Measurements from ENCODE around the gene SPATA31C2. TPM values are rescaled to one million over a fixed set of nuclear protein-coding genes. Genes with fewer than 3 reads are reported as not detected.

The SPATA31C2 gene
- total and polyA plus RNA-seq, 2 of the 4 experiments (the other 2 are of a cell fraction) = 0.02 TPM; not detected in 1

GRCh38 chr9:88108779-88109178 is 29.5 kb downstream of the SPATA31C2 start:
- ATAC-seq (ENCODE audit: low read depth) (no peak), DNase-seq (no peak)
- Histone ChIP-seq H3K4me2 (ENCODE audit: low read depth, low read length) (no peak overlapping the region), H2AK9ac (replicated peaks; ENCODE audit: low read depth, low read length, poor library complexity) (no peak overlapping the region), H2BK5ac (ENCODE audit: low read depth, low read length, poor library complexity, severe bottlenecking) (no peak overlapping the region), H3K4me1 (ENCODE audit: control insufficient read depth, insufficient read depth, low read length) (no peaks in the 10 kb centered on the region), H4K20me1 (ENCODE audit: insufficient read depth, low read length) (no peaks in the 10 kb centered on the region), H2BK20ac (ENCODE audit: low read depth, low read length) (no peak overlapping the region), H3K18ac (ENCODE audit: low read depth, low read length) (no peak overlapping the region), H2AFZ (replicated peaks; ENCODE audit: low read length, poor library complexity) (no peak overlapping the region), H3K14ac (replicated peaks; ENCODE audit: low read depth, low read length) (no peak overlapping the region), H3K9ac (ENCODE audit: low read depth, low read length) (no peak overlapping the region), H3K9me1 (ENCODE audit: insufficient read depth, low read length) (no peaks in the 10 kb centered on the region), H3K56ac (ENCODE audit: extremely low read depth, insufficient read depth, low read length) (no peak overlapping the region), H3K27ac (ENCODE audit: insufficient read depth, low read length) (no peak overlapping the region), H3K27me3 (ENCODE audit: control insufficient read depth, insufficient read depth, low read length) (peaks cover 3% of the 10 kb centered on the region; the same call in 1 of the 2 replicates), H3K4me3 (ENCODE audit: insufficient read depth, low read depth, low read length) (no peak overlapping the region), H3K9me3 (ENCODE audit: control insufficient read depth, insufficient read depth, low read length) (peaks cover 3% of the 10 kb centered on the region; the same call in 1 of the 2 replicates), H4K8ac (ENCODE audit: low read depth in 2 of 2, low read length in 2 of 2) (no peak overlapping the region), H3K36me3 (ENCODE audit: control insufficient read depth, insufficient read depth, low read length) (no peaks in the 10 kb centered on the region), H4K91ac (ENCODE audit: insufficient read depth, low read depth, low read length) (no peak overlapping the region), H2AK5ac (ENCODE audit: low read depth, low read length) (no peak overlapping the region), H4K5ac (ENCODE audit: low read depth, low read length) (no peak overlapping the region), H3K4ac (ENCODE audit: low read depth, low read length) (no peak overlapping the region), H2BK15ac (ENCODE audit: low read depth, low read length) (no peak overlapping the region), H3K79me1 (ENCODE audit: low read depth in 1 of 2, low read length in 2 of 2) (no peaks in the 10 kb centered on the region), H2BK120ac (ENCODE audit: low read depth, low read length) (no peak overlapping the region), H3K23ac (ENCODE audit: low read depth, low read length) (no peak overlapping the region)
- intact Hi-C loops (cut with micrococcal nuclease) (no loop called here), in situ Hi-C loops (cut with MboI; ENCODE audit: low sequenced_read_pairs) (no loop called here), dilution Hi-C loops (cut with HindIII; ENCODE audit: low sequenced_read_pairs, unreplicated experiment) (no loop called here)
- TF ChIP-seq CTCF (conservative IDR thresholded peaks at IDR 0.05; ENCODE audit: low read depth, low read length) (no peak), MAZ (IDR thresholded peaks at IDR 0.05; ENCODE audit: borderline replicate concordance, low read depth, low read length) (no peak), MXI1 (IDR thresholded peaks at IDR 0.05; ENCODE audit: borderline replicate concordance, low read depth, low read length) (no peak), RFX5 (IDR thresholded peaks at IDR 0.05; ENCODE audit: low read depth, low read length) (no peak), NFE2L2 (IDR thresholded peaks at IDR 0.05; ENCODE audit: low read depth, low read length) (no peak), CEBPB (IDR thresholded peaks at IDR 0.05; ENCODE audit: low read depth, low read length) (no peak), USF2 (IDR thresholded peaks at IDR 0.05; ENCODE audit: low read depth, low read length) (no peak), POLR2A (IDR thresholded peaks at IDR 0.05; ENCODE audit: low read depth, low read length) (no peak), MAFK (IDR thresholded peaks at IDR 0.05; ENCODE audit: low read depth, low read length) (no peak), CHD1 (IDR thresholded peaks at IDR 0.05; ENCODE audit: low read depth, low read length) (no peak), RAD21 (IDR thresholded peaks at IDR 0.05; ENCODE audit: low read length) (no peak), SMC3 (IDR thresholded peaks at IDR 0.05; ENCODE audit: low read depth, low read length) (no peak), RCOR1 (IDR thresholded peaks at IDR 0.05; ENCODE audit: insufficient replicate concordance, low read length) (no peak), FOS (IDR thresholded peaks at IDR 0.05; ENCODE audit: low read depth, low read length) (no peak), ELK1 (IDR thresholded peaks at IDR 0.05; ENCODE audit: borderline replicate concordance, low read depth, low read length) (no peak), BHLHE40 (IDR thresholded peaks at IDR 0.05; ENCODE audit: low read depth, low read length) (no peak)
- ChIA-PET CTCF (no interaction called here), POLR2A (ENCODE audit: unreplicated experiment) (no interaction called here)
- no CpG with 5 or more reads among the region's 4 CpGs for WGBS, 2 experiments (ENCODE audit: extremely low coverage in 2 of 2, insufficient read length in 1 of 2)
- BruUV-seq (replicated peaks) = no TSS peak
